IPS DF 4.7 (cell line): Measurements from ENCODE around the gene NDUFAF2.
"Not testable (repeated sequence)": the region's sequence is repeated elsewhere in the genome, so short reads cannot be mapped to it uniquely, and the experiment has no call there.

ENCODE experiments used
- DNase-seq: peaks from one replicate; pipeline ENCODE4 v3.0.0-alpha.2; 2013; ENCODE audit warnings: low spot score; ENCODE audit errors: extremely low read depth

The NDUFAF2 gene, protein sequence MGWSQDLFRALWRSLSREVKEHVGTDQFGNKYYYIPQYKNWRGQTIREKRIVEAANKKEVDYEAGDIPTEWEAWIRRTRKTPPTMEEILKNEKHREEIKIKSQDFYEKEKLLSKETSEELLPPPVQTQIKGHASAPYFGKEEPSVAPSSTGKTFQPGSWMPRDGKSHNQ

GRCh38 chr5:60944904-60945812, at the start of gene NDUFAF2, which contains the start of gene ERCC8:
TSS of gene NDUFAF2 (plus strand) at chr5:60945205. CDS start at chr5:60945256, 51 bp downstream.
TSS of gene ERCC8 (minus strand) at chr5:60945070. CDS start at chr5:60945008, 62 bp downstream.
- peak; percentile 62 for DNase-seq

DNA sequence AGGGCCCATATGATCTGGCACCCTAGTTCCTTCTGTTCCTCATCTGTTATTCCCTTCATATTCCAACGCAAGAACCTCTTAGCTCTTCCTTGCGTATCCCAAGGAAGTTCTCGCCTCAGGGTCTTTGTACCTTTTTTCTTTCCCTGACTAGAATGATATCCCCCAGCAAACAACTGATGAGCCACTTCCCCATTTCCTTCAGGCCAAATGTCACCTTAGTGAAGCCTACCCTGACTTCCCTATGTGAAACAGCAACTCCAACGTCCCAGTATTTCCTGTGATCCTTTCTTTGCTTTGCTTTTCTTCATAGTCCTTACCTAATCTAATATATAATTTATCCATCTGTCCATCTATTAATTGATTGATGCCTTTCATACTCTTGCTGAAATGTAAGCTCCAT, 48.0 kb upstream of the NDUFAF2 start:
- DNase-seq = no peak

GRCh38 chr5:60903356-60903755, 41.6 kb upstream of the NDUFAF2 start:
- DNase-seq = no peak

- no peak for DNase-seq
Measured at GRCh38 chr5:60916646-60917045, 28.4 kb upstream of the NDUFAF2 start.

- DNase-seq = no peak
Measured at GRCh38 chr5:60918466-60918865, 26.5 kb upstream of the NDUFAF2 start.

- DNase-seq = no peak
Measured at GRCh38 chr5:60927450-60927849, 17.6 kb upstream of the NDUFAF2 start.

DNA sequence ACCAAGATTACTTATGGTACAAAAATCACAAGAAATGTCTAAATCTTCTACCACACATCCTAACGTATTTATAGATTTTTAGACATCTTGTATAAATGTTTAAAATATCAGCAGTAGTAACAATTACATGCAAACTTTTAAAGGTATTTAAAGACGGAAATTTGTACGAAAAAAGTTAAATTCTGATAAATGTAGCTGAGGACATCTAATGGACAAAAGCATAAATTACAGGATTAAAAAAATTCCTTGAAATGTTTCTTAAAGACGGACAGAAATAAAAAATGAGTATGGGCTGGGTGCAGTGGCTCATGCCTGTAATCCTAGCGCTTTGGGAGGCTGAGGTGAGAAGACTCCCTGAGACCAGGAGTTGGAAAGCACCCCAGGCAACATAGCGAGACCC, 16.0 kb upstream of the NDUFAF2 start:
- DNase-seq = no peak

GRCh38 chr5:60943624-60944023, 1.4 kb upstream of the NDUFAF2 start:
- DNase-seq = no peak

DNA sequence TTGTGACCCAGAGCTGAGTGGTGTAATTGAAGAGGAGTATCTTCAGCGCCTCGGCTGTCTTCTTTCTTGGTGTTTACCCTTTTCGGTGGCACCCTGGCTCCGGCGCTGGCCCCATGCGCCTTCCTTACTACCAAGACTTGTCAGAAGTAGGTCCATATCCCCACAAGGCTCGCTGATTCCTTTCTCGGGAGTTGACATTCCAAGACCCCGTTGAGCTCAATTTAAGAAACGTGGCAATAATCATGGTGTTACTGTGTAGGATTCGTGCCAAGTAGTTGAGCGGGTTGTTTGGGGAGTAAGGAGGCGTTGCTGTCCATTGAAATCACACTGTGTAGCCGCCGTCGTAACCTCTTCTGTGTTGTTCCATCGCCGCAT, 795 bp downstream of the NDUFAF2 start:
- DNase-seq = no peak

DNA sequence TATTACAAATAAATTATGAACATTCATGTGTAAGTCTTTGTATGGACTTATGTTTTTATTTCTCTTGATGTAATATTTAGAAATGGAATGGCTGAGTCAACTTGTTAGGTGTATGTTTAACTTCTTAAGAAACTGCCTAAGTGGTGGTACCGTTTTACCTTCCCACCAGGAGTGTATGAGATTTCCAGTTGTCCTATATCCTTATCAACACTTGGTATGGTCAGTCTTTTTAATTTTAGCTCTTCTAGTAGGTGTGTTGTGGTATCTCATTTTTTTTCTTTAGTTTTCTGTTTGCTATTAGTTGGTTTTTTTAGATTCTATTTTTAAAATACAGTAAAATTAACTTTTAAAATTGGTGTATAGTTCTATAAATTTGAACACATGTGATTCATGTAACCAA, 3.7 kb downstream of the NDUFAF2 start:
- no peak for DNase-seq

GRCh38 chr5:60955239-60955638, 10.2 kb downstream of the NDUFAF2 start:
- no peak for DNase-seq

GRCh38 chr5:60958088-60958487, 13.1 kb downstream of the NDUFAF2 start:
- DNase-seq = no peak

- DNase-seq = no peak
Measured at GRCh38 chr5:60958712-60959111, 13.7 kb downstream of the NDUFAF2 start.

DNA sequence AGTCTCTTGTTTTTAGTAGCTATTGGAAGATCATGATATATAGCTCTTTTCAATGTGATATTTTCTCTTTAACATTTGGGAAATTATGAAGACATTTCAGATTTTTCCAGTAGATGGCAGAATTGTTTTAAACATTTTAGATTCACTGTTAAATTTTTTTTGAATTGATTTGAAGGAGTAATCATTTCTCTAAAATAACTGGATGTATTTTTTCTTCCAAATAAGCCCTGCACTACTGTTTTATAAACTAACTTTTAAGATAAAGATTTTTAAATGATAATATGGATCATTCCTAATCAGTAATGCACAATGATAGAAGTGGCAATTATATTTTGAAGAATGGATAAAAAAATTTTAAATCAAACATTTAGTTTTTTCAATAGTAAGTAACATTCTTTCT, 14.2 kb downstream of the NDUFAF2 start:
- DNase-seq = no peak

GRCh38 chr5:60960591-60960990, 15.6 kb downstream of the NDUFAF2 start:
- no peak for DNase-seq

GRCh38 chr5:60961685-60962084, 16.7 kb downstream of the NDUFAF2 start:
- DNase-seq = no peak

- DNase-seq = no peak
Measured at GRCh38 chr5:60972231-60972630, 27.2 kb downstream of the NDUFAF2 start.

GRCh38 chr5:60977956-60978737, 33.1 kb downstream of the NDUFAF2 start:
- no peak for DNase-seq

- DNase-seq = no peak
Measured at GRCh38 chr5:60978968-60979367, 34.0 kb downstream of the NDUFAF2 start.

DNA sequence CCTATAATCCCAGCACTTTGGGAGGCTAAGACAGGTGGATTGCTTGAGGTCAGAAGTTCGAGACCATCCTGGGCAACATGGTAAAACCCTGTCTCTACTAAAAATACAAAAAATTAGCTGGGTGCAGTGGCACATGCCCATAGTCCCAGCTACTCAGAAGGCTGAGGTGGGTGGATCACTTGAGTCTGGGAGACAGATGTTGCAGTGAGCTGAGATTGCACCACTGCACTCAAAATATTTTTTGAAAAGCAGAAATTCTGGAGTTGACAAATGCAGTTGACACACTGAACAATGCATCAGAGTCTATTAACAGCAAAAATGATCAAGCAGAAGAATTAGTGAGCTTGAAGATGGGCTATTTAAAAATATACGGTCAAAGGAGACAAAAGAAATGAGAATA, 35.5 kb downstream of the NDUFAF2 start:
- no peak for DNase-seq

DNA sequence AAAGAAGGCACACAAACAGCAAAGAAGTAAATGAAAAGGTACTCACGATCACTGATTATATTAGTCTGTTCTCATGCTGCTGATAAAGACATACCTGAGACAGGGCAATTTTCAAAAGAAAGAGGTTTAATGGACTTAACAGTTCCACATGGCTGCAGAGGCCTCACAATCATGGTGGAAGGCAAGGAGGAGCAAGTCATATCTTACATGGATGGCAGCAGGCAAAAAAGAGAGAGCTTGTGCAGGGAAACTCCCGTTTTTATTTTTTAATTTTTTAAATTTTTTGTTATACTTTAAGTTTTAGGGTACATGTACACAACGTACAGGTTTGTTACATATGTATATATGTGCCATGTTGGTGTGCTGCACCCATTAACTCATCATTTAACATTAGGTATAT, 37.1 kb downstream of the NDUFAF2 start:
- not testable (repeated sequence) for DNase-seq

GRCh38 chr5:60989790-60990189, 44.8 kb downstream of the NDUFAF2 start:
- no peak for DNase-seq
